ENCODE data around the gene KCNQ4. TPM values are rescaled to one million over a fixed set of nuclear protein-coding genes. Genes with fewer than 3 reads are reported as not detected.

KCNQ4 gene
- total and polyA plus RNA-seq, 2 of the 4 experiments (the other 2 are of a cell fraction) = 0.07 TPM; not detected in 1

DNA sequence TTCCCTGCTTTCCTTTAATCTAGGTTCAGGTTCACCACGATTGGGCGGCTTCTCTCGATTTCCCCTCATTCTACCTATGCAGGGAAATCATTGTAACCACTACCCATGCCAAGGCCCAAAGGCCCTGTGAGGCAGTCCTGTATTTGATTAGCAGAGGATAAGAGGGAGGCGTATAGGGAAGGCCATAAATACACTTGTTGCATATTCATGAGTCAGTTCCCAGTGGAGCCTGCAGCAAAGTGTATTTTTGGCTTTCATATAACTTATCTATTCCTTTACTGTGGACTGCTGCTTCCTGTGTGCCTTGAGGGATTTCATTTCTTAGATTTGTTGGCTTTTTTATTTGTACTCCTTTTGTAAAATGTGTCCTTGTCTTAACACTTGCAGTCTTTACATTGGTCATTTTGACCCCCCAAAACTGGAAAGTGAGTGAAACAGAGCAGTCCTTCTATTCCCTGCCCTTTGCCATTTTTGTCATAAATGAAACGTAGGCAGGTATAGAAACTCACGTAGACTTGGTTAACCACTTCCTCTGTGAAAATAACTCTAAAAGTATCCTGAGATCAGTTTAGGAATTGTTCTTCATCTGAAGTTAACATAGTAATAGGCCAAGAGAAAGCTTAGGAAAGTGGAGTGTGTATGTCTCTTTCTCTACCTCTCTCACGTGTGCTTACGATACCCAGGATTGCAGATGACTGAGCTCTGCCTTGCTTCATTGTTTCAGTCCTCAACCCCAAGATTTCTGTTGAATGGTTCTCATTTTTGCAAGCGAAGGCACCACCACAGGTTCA lies 19.6 kb upstream of the KCNQ4 start:
- H3K4me3 ChIP-seq (ENCODE audit: insufficient read depth, low read depth, low read length) = no peak overlapping the region
- CTCF ChIA-PET = interaction anchor here (1.8 kb wide), 1 partner anchor 10 kb away, joined by 7 read pairs; no protein-coding TSS in a partner anchor
- H3K27me3 ChIP-seq (ENCODE audit: control insufficient read depth, insufficient read depth, low read length) = no peaks in the 10 kb centered on the region
- H3K4me1 ChIP-seq (ENCODE audit: control insufficient read depth, insufficient read depth, low read length) = peaks cover 2% of the 10 kb centered on the region; the same call in 1 of the 2 replicates
- intact Hi-C loops (cut with micrococcal nuclease) = no loop called here
- ATAC-seq (ENCODE audit: low read depth) (no peak), DNase-seq (no peak)
- H3K9me1 ChIP-seq (ENCODE audit: insufficient read depth, low read length) = peaks cover 8% of the 10 kb centered on the region; the same call in 1 of the 2 replicates
- H3K9ac ChIP-seq (ENCODE audit: low read depth, low read length) = no peak overlapping the region
- BruUV-seq (replicated peaks) = no TSS peak
- H2AK9ac ChIP-seq (replicated peaks; ENCODE audit: low read depth, low read length, poor library complexity) = no peak overlapping the region
- no CpG with 5 or more reads among the region's 9 CpGs for WGBS, 2 experiments (ENCODE audit: extremely low coverage in 2 of 2, insufficient read length in 1 of 2)
- H3K18ac ChIP-seq (ENCODE audit: low read depth, low read length) = no peak overlapping the region
- H4K8ac ChIP-seq (ENCODE audit: low read depth in 2 of 2, low read length in 2 of 2) = no peak overlapping the region
- H3K23ac ChIP-seq (ENCODE audit: low read depth, low read length) = no peak overlapping the region
- H4K20me1 ChIP-seq (ENCODE audit: insufficient read depth, low read length) = no peaks in the 10 kb centered on the region
- no peak overlapping the region for H3K27ac ChIP-seq (ENCODE audit: insufficient read depth, low read length)
- H2BK120ac ChIP-seq (ENCODE audit: low read depth, low read length) = no peak overlapping the region
- no peak overlapping the region for H2BK20ac ChIP-seq (ENCODE audit: low read depth, low read length)
- no peaks in the 10 kb centered on the region for H3K9me3 ChIP-seq (ENCODE audit: control insufficient read depth, insufficient read depth, low read length)
- dilution Hi-C loops (cut with HindIII; ENCODE audit: low sequenced_read_pairs, unreplicated experiment) = no loop called here
- no peak overlapping the region for H2BK15ac ChIP-seq (ENCODE audit: low read depth, low read length)
- no peak overlapping the region for H3K4ac ChIP-seq (ENCODE audit: low read depth, low read length)
- H3K56ac ChIP-seq (ENCODE audit: extremely low read depth, insufficient read depth, low read length) = no peak overlapping the region
- no peak overlapping the region for H3K4me2 ChIP-seq (ENCODE audit: low read depth, low read length)
- no peak overlapping the region for H4K91ac ChIP-seq (ENCODE audit: insufficient read depth, low read depth, low read length)
- no peak overlapping the region for H2AK5ac ChIP-seq (ENCODE audit: low read depth, low read length)
- H3K36me3 ChIP-seq (ENCODE audit: control insufficient read depth, insufficient read depth, low read length) = peaks cover 48% of the 10 kb centered on the region
- H3K14ac ChIP-seq (replicated peaks; ENCODE audit: low read depth, low read length) = no peak overlapping the region
- H2AFZ ChIP-seq (replicated peaks; ENCODE audit: low read length, poor library complexity) = no peak overlapping the region
- in situ Hi-C loops (cut with MboI; ENCODE audit: low sequenced_read_pairs) = no loop called here
- no peak overlapping the region for H4K5ac ChIP-seq (ENCODE audit: low read depth, low read length)
- no peak overlapping the region for H2BK5ac ChIP-seq (ENCODE audit: low read depth, low read length, poor library complexity, severe bottlenecking)
- no peaks in the 10 kb centered on the region; a peak in 1 of 4 replicates for H3K79me1 ChIP-seq (ENCODE audit: low read depth in 1 of 2, low read length in 2 of 2)
- POLR2A ChIA-PET (ENCODE audit: unreplicated experiment) = no interaction called here
- TF ChIP-seq RAD21 (IDR thresholded peaks at IDR 0.05; ENCODE audit: low read length) = no peak
- TF ChIP-seq CHD1 (IDR thresholded peaks at IDR 0.05; ENCODE audit: low read depth, low read length) = no peak
- TF ChIP-seq, protein P1, sequence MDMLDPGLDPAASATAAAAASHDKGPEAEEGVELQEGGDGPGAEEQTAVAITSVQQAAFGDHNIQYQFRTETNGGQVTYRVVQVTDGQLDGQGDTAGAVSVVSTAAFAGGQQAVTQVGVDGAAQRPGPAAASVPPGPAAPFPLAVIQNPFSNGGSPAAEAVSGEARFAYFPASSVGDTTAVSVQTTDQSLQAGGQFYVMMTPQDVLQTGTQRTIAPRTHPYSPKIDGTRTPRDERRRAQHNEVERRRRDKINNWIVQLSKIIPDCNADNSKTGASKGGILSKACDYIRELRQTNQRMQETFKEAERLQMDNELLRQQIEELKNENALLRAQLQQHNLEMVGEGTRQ (IDR thresholded peaks at IDR 0.05; ENCODE audit: low read depth, low read length) = no peak
- TF ChIP-seq, protein P2, sequence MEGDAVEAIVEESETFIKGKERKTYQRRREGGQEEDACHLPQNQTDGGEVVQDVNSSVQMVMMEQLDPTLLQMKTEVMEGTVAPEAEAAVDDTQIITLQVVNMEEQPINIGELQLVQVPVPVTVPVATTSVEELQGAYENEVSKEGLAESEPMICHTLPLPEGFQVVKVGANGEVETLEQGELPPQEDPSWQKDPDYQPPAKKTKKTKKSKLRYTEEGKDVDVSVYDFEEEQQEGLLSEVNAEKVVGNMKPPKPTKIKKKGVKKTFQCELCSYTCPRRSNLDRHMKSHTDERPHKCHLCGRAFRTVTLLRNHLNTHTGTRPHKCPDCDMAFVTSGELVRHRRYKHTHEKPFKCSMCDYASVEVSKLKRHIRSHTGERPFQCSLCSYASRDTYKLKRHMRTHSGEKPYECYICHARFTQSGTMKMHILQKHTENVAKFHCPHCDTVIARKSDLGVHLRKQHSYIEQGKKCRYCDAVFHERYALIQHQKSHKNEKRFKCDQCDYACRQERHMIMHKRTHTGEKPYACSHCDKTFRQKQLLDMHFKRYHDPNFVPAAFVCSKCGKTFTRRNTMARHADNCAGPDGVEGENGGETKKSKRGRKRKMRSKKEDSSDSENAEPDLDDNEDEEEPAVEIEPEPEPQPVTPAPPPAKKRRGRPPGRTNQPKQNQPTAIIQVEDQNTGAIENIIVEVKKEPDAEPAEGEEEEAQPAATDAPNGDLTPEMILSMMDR (conservative IDR thresholded peaks at IDR 0.05; ENCODE audit: low read depth, low read length) = no peak
- TF ChIP-seq RCOR1 (IDR thresholded peaks at IDR 0.05; ENCODE audit: insufficient replicate concordance, low read length) = no peak
- no peak for TF ChIP-seq MAZ (IDR thresholded peaks at IDR 0.05; ENCODE audit: borderline replicate concordance, low read depth, low read length)
- TF ChIP-seq RFX5 (IDR thresholded peaks at IDR 0.05; ENCODE audit: low read depth, low read length) = no peak
- TF ChIP-seq POLR2A (IDR thresholded peaks at IDR 0.05; ENCODE audit: low read depth, low read length) = no peak
- TF ChIP-seq MXI1 (IDR thresholded peaks at IDR 0.05; ENCODE audit: borderline replicate concordance, low read depth, low read length) = no peak
- TF ChIP-seq CEBPB (IDR thresholded peaks at IDR 0.05; ENCODE audit: low read depth, low read length) = no peak
- TF ChIP-seq MAFK (IDR thresholded peaks at IDR 0.05; ENCODE audit: low read depth, low read length) = no peak
- no peak for TF ChIP-seq NFE2L2 (IDR thresholded peaks at IDR 0.05; ENCODE audit: low read depth, low read length)
- TF ChIP-seq FOS (IDR thresholded peaks at IDR 0.05; ENCODE audit: low read depth, low read length) = no peak
- TF ChIP-seq ELK1 (IDR thresholded peaks at IDR 0.05; ENCODE audit: borderline replicate concordance, low read depth, low read length) = no peak
- no peak for TF ChIP-seq BHLHE40 (IDR thresholded peaks at IDR 0.05; ENCODE audit: low read depth, low read length)

All from IMR-90 (cell line).